Adrenal gland (tissue), 12 donors: Measurements from ENCODE around the gene ABL1. TPM values are rescaled to one million over a fixed set of nuclear protein-coding genes. Genes with fewer than 3 reads are reported as not detected.

Experiments
- DNase-seq, 7 donors: peaks; one replicate each; pipeline ENCODE4 v3.0.0-alpha.2; 2019 to 2020
- H3K27ac ChIP-seq, 5 donors: fragments of 200-600 bp; sonication (generic) in 4 of 5; 1 replicate in 3 of 5; 2 replicates in 2 of 5; pipeline versions ENCODE4 v1.5.1 to v1.8.0; 2016 to 2020; ENCODE audit warnings: mild to moderate bottlenecking in 1 of 5
- H3K27me3 ChIP-seq: fragments of 200-600 bp; 2 replicates; pipeline ENCODE4 v1.8.0; 2021
- H3K36me3 ChIP-seq, 2 donors: fragments of 200-600 bp; replicated peaks in 1 of 2; 1 replicate in 1 of 2; 2 replicates in 1 of 2; pipeline versions ENCODE4 v1.5.1 to v1.8.0; 2018 to 2022
- H3K4me1 ChIP-seq, 2 donors: fragments of 200-600 bp; replicated peaks in 1 of 2; 1 replicate in 1 of 2; 2 replicates in 1 of 2; pipeline versions ENCODE4 v1.5.1 to v1.8.0; 2018 to 2021
- H3K4me3 ChIP-seq, 4 donors: fragments of 200-600 bp; sonication (generic) in 3 of 4; one replicate each; pipeline ENCODE4 v1.5.1; 2016 to 2018
- H3K9me3 ChIP-seq, 3 donors: fragments of 200-600 bp; sonication (generic) in 1 of 3; replicated peaks in 1 of 3; 1 replicate in 2 of 3; 2 replicates in 1 of 3; pipeline versions ENCODE4 v1.5.1 to v1.8.0; 2016 to 2021
- CTCF ChIP-seq, 6 experiments: fragments of 450-650 bp in 4 of 6; fragments of 200-600 bp in 2 of 6; sonication (generic) in 1 of 6; IDR thresholded peaks; 1 replicate in 5 of 6; 2 replicates in 1 of 6; pipeline versions ENCODE4 v1.5.1 to v1.8.0; 2016 to 2021; ENCODE audit warnings: antibody characterized with exemption in 6 of 6, mild to moderate bottlenecking in 2 of 6, moderate library complexity in 1 of 6
- POLR2A ChIP-seq, 2 donors: fragments of 450-650 bp; IDR thresholded peaks; one replicate each; pipeline ENCODE4 v1.6.1; 2017; ENCODE audit warnings: antibody characterized with exemption in 2 of 2, mild to moderate bottlenecking in 2 of 2, moderate library complexity in 1 of 2
- WGBS, 4 donors: extraction: QIAGEN DNeasy Blood & Tissue Kit in 2 of 4; methylation state at CpG; one replicate each; pipeline versions ENCODE4 v1.1.5 to v1.1.7; 2013 to 2017; 5-methylcytosine and 5-hydroxymethylcytosine counted together
- intact Hi-C, 2 donors: fragments of 100-400 bp; cut with DNase I; formaldehyde crosslinking; loops; one replicate each; pipeline versions ENCODE4 v1.14.1 to v1.15.0; 2022 to 2023
- polyA plus RNA-seq, 3 donors: library from polyadenylated mRNA; stranded (reverse); fragments of 200-250 nt in 2 of 3; fragments of 350-450 nt in 1 of 3; fragmentation: Illumina TruSeq in 1 of 3; extraction: RNeasy Lipid Tissue Mini Kit (QIAGEN cat#74804) in 1 of 3; gene quantifications; one replicate each; pipeline ENCODE4 v1.2.3, GENCODE V29; 2013 to 2014
- total RNA-seq, 9 donors: library from RNA; depleted of rRNA in 4 of 9; stranded (reverse); fragments of >200 nt in 4 of 9; fragments of 120-200 nt in 1 of 9; fragmentation: NEBNext Ultra II Directional in 1 of 9; extraction: Animal tissue kit (Norgen Biotek cat#: 25700) in 1 of 9; gene quantifications; one replicate each; pipeline versions ENCODE4 v1.1.0 to v1.2.4, GENCODE V29; 2013 to 2023
- donor health status: healthy with polysubstance abuse.
- donor health status: Bipolar disorder and iron deficiency.
- donor health status: DM: yes; HTN: yes; CAD: no.
- donor health status: DM: no; HTN: no; CAD: no.
- donor health status: DM: no; HTN: no; CAD: no.
- donor health status: DM: yes; HTN: yes; CAD: no.

ABL1 gene
- total and polyA plus RNA-seq, 12 donors: 27.2 to 83.2 (median 45.7) TPM

DNA sequence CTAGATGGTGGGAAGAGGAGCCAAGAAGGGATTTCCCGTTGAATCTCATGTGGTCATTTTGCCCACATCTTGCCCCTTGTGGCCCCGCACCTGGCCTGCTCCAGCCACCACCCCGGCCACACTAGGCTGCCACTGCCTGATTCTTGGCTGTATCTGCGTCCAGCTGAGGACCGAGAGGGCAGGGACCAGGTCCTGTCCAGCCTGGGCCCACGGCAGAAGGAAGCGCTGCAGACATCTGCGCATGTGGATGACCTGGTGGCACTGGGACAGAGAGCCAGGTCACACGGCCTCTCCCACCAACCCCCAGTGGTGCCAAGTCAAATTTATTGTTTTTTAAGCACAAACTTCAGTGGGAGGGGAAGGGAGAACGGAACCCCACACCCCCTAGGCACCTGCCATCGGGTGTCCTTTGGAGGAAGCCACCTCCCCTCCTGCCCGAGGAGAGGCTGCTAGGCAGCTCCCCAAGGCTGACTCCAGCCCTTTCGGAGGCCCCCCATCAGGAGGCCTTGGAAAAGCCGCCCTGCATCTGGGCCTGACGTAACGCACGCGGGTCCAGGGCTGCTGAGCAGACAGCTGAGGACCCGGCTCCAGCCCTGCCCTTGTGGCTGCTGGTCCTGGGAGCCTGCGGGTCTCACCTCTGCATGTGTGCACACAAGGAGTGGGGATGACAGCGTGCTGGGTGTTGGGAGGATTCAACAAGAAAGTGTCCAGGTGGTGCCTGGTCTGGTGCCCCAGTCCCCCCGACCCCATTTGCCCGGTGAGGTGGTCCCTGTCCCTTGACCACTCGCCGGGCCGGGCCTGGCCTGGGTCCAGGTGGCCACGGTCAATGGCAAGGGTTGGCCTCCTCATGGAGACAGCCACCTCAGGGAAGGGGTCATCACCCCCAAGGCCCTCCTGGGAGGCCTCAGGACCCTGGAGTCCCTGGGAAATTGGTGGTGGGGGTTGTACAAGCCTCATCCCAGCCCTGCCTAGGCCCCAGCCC is 67.4 kb downstream of the ABL1 start:
- Histone ChIP-seq H3K36me3 (no peaks in the 10 kb centered on the region), H3K27me3 (no peaks in the 10 kb centered on the region), H3K4me1 (no peaks in the 10 kb centered on the region), H3K27ac (no peak overlapping the region), H3K4me3 (no peak overlapping the region), H3K9me3 (no peaks in the 10 kb centered on the region)
- intact Hi-C loops: no loop called here
- WGBS, 4 donors: 72 to 88% (median 82%) methylated on average over 14 to 27 of the region's 27 CpGs
- TF ChIP-seq POLR2A (IDR thresholded peaks at IDR 0.05) (no peak), CTCF (IDR thresholded peaks at IDR 0.05) (no peak)
- DNase-seq: no peak

GRCh38 chr9:130903194-130904069 is 68.4 kb downstream of the ABL1 start:
- DNase-seq: no peak
- Histone ChIP-seq H3K4me1 (no peaks in the 10 kb centered on the region), H3K4me3 (no peak overlapping the region), H3K9me3 (no peaks in the 10 kb centered on the region), H3K27me3 (no peaks in the 10 kb centered on the region), H3K27ac (no peak overlapping the region), H3K36me3 (no peaks in the 10 kb centered on the region)
- 79 to 84% (median 80%) methylated on average over 16 to 25 of the region's 25 CpGs for WGBS, 4 donors
- TF ChIP-seq POLR2A (IDR thresholded peaks at IDR 0.05) (no peak), CTCF (IDR thresholded peaks at IDR 0.05) (no peak)
- intact Hi-C loops: no loop called here

GRCh38 chr9:130904070-130905044 is 69.3 kb downstream of the ABL1 start:
- Histone ChIP-seq H3K36me3 (no peaks in the 10 kb centered on the region), H3K9me3 (no peaks in the 10 kb centered on the region), H3K27me3 (no peaks in the 10 kb centered on the region), H3K4me1 (no peaks in the 10 kb centered on the region), H3K27ac (no peak overlapping the region), H3K4me3 (no peak overlapping the region)
- DNase-seq: no peak
- TF ChIP-seq POLR2A (IDR thresholded peaks at IDR 0.05) (no peak), CTCF (IDR thresholded peaks at IDR 0.05) (no peak)
- intact Hi-C loops: no loop called here
- 88 to 93% (median 92%) methylated on average over 23 to 48 of the region's 48 CpGs for WGBS, 4 donors
